ENCODE measurements around the gene MAN1A2. TPM values are rescaled to one million over a fixed set of nuclear protein-coding genes. Genes with fewer than 3 reads are reported as not detected.

The MAN1A2 gene
- total RNA-seq, 1 experiment from 2014 or later: 21.1 TPM

DNA sequence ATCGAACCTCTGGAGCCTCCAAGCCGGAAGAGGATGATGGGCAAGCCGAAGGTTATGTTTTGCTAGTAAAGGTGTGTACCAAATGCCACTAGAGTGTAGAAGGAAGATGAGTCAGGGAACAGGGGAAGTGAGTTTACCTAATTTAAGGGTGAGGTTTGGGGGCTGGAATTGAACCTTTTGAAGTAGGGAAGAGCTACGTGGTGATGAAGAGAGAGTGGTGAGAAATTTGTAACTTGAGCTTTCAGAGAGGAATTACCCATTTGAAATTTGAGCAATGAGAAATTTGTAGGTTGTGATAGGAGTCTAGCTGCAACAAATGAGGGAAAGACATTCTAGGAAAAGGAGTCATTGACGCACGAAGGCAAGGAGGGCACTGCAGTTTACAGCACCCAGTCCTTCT, 168.6 kb downstream of the MAN1A2 start:
- Histone ChIP-seq H3K9me3 (ENCODE audit: low read length) (no peaks in the 10 kb centered on the region), H3K4me3 (ENCODE audit: low read length) (no peak overlapping the region), H3K9me2 (replicated peaks; ENCODE audit: low read length) (no peaks in the 10 kb centered on the region), H2AFZ (ENCODE audit: low read length) (no peak overlapping the region), H3K4me1 (ENCODE audit: insufficient read depth, low read length) (peaks cover 20% of the 10 kb centered on the region), H3K27ac (ENCODE audit: low read length) (peak overlapping the region; percentile 39; the same call in 1 of the 2 replicates), H3K79me2 (ENCODE audit: low read length) (no peaks in the 10 kb centered on the region), H3K4me2 (ENCODE audit: low read length) (no peak overlapping the region), H3K36me3 (ENCODE audit: low read depth, low read length) (no peaks in the 10 kb centered on the region), H3F3A (ENCODE audit: low read length, unreplicated experiment) (no peaks in the 10 kb centered on the region), H3K9ac (ENCODE audit: low read length) (no peak overlapping the region), H4K20me1 (ENCODE audit: low read length) (no peaks in the 10 kb centered on the region), H3K27me3 (ENCODE audit: low read length) (no peaks in the 10 kb centered on the region)
- BruUV-seq (replicated peaks): no TSS peak
- ATAC-seq (peak; percentile 15), DNase-seq (peak; percentile 69)
- TF ChIP-seq EZH2phosphoT487 (IDR thresholded peaks at IDR 0.05; ENCODE audit: borderline replicate concordance, low read length): no peak
- TF ChIP-seq EZH2 (IDR thresholded peaks at IDR 0.05; ENCODE audit: low read length, unreplicated experiment): no peak
- no peak for TF ChIP-seq CTCF (conservative IDR thresholded peaks at IDR 0.05; ENCODE audit: low read depth, low read length)
- ChIA-PET CTCF (interaction anchor here (0.8 to 1.7 kb wide), 2 partner anchors 196 to 219 kb away, joined by 3 to 8 read pairs; no protein-coding TSS in a partner anchor), POLR2A (ENCODE audit: unreplicated experiment) (interaction anchor here (0.7 kb wide), 2 partner anchors 144 to 201 kb away, joined by 3 read pairs; no protein-coding TSS in a partner anchor)
- intact Hi-C loops (cut with micrococcal nuclease): loop anchor here (1.0 to 5.0 kb wide), 3 partner anchors 71 to 218 kb away; partner anchors contain the start of gene TENT5C

GRCh38 chr1:117537291-117537920, 170.2 kb downstream of the MAN1A2 start:
- H3K9me2 ChIP-seq (replicated peaks; ENCODE audit: low read length): no peaks in the 10 kb centered on the region
- TF ChIP-seq EZH2phosphoT487 (IDR thresholded peaks at IDR 0.05; ENCODE audit: borderline replicate concordance, low read length) (no peak), CTCF (conservative IDR thresholded peaks at IDR 0.05; ENCODE audit: low read depth, low read length) (peak; percentile 42), EZH2 (IDR thresholded peaks at IDR 0.05; ENCODE audit: low read length, unreplicated experiment) (no peak)
- H3K79me2 ChIP-seq (ENCODE audit: low read length): no peaks in the 10 kb centered on the region
- ATAC-seq (peak; percentile 56), DNase-seq (peak; percentile 63)
- no peaks in the 10 kb centered on the region for H3K36me3 ChIP-seq (ENCODE audit: low read depth, low read length)
- no peaks in the 10 kb centered on the region for H3K9me3 ChIP-seq (ENCODE audit: low read length)
- H3K27me3 ChIP-seq (ENCODE audit: low read length): no peaks in the 10 kb centered on the region
- H3K9ac ChIP-seq (ENCODE audit: low read length): no peak overlapping the region
- 0 out of 2 replicates have a peak overlapping the region, but pooled peaks have one; percentile 36 for H3K4me2 ChIP-seq (ENCODE audit: low read length)
- intact Hi-C loops (cut with micrococcal nuclease): loop anchor here (5.0 kb wide), 2 partner anchors 70 to 135 kb away; partner anchors contain the start of gene TENT5C
- H3K4me3 ChIP-seq (ENCODE audit: low read length): no peak overlapping the region
- POLR2A ChIA-PET (ENCODE audit: unreplicated experiment): no interaction called here
- H3K4me1 ChIP-seq (ENCODE audit: insufficient read depth, low read length): peaks cover 20% of the 10 kb centered on the region
- CTCF ChIA-PET: interaction anchor here (1.0 kb wide), 1 partner anchor 220 kb away, joined by 4 read pairs; no protein-coding TSS in a partner anchor
- no peak overlapping the region for H2AFZ ChIP-seq (ENCODE audit: low read length)
- BruUV-seq (replicated peaks): no TSS peak
- H3F3A ChIP-seq (ENCODE audit: low read length, unreplicated experiment): no peaks in the 10 kb centered on the region
- H3K27ac ChIP-seq (ENCODE audit: low read length): no peak overlapping the region
- no peaks in the 10 kb centered on the region for H4K20me1 ChIP-seq (ENCODE audit: low read length)

DNA sequence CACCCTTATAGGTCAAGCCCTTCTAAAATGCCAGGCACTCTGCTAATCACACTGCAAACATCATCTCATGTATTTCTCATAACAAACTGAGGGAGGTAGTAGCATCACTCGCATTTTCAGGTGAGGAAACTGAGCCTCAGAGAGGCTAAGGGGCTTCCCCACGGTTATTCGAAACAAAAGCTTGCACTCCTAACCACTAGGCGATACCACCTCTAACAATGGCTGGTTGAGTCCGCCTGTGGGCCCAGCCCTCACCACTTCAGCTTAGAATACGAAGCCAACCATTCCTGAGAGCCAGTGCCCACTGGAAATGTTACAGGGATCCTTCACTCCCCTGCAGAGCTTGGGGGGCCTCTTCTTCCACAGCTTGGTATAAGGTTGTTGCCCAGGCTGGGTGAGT, 173.3 kb downstream of the MAN1A2 start:
- no peak overlapping the region for H3K4me3 ChIP-seq (ENCODE audit: low read length)
- H3K9me2 ChIP-seq (replicated peaks; ENCODE audit: low read length): no peaks in the 10 kb centered on the region
- DNase-seq: no peak
- no peaks in the 10 kb centered on the region for H3K79me2 ChIP-seq (ENCODE audit: low read length)
- no peak overlapping the region for H3K4me2 ChIP-seq (ENCODE audit: low read length)
- ChIA-PET CTCF (no interaction called here), POLR2A (ENCODE audit: unreplicated experiment) (no interaction called here)
- no peaks in the 10 kb centered on the region for H3K9me3 ChIP-seq (ENCODE audit: low read length)
- H3K36me3 ChIP-seq (ENCODE audit: low read depth, low read length): no peaks in the 10 kb centered on the region
- no peak overlapping the region for H3K9ac ChIP-seq (ENCODE audit: low read length)
- no peak for TF ChIP-seq CTCF (conservative IDR thresholded peaks at IDR 0.05; ENCODE audit: low read depth, low read length)
- no peak for TF ChIP-seq EZH2phosphoT487 (IDR thresholded peaks at IDR 0.05; ENCODE audit: borderline replicate concordance, low read length)
- no peak for TF ChIP-seq EZH2 (IDR thresholded peaks at IDR 0.05; ENCODE audit: low read length, unreplicated experiment)
- no peak overlapping the region for H2AFZ ChIP-seq (ENCODE audit: low read length)
- no peak for ATAC-seq
- no TSS peak for BruUV-seq (replicated peaks)
- no peaks in the 10 kb centered on the region for H3K27me3 ChIP-seq (ENCODE audit: low read length)
- H3K27ac ChIP-seq (ENCODE audit: low read length): no peak overlapping the region
- no peaks in the 10 kb centered on the region for H4K20me1 ChIP-seq (ENCODE audit: low read length)
- H3F3A ChIP-seq (ENCODE audit: low read length, unreplicated experiment): no peaks in the 10 kb centered on the region
- intact Hi-C loops (cut with micrococcal nuclease): no loop called here
- H3K4me1 ChIP-seq (ENCODE audit: insufficient read depth, low read length): peaks cover 11% of the 10 kb centered on the region
